Measurements from ENCODE around the gene CPTP. TPM values are rescaled to one million over a fixed set of nuclear protein-coding genes. Genes with fewer than 3 reads are reported as not detected.
A peak's percentile ranks its signal among the peaks of the same experiment; 100 is the strongest.

The CPTP gene
- total and polyA plus RNA-seq, 2 of the 13 experiments (the other 11 are each of a cell fraction or from before 2014, with no cell fraction given): 5.5 to 9.3 TPM

DNA sequence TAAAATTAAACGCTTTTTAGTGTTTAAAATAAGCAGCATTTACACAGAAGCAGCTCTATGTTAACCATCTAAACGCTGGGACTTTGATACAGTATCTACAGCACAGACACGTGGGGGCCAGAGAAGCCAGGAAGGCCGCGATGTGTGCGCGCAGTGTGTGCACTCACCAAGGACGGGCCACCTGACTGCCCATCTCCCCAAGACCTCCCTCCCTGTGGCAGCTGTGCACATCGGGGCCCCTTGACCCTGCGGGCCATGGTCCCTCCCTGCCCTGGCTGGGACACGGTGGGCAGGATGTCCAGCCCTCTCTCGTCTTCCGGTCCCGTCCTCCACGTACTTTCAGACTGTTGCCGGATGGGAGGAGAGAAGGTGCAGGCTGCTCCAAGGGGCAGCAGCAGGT, 10.7 kb downstream of the CPTP start:
- intact Hi-C loops (cut with micrococcal nuclease; ENCODE audit: unreplicated experiment): no loop called here
- in situ Hi-C loops (cut with HindIII; ENCODE audit: extremely low pct_ligation_motif_present, low pct_unique_long_range_greater_than_20kb): no loop called here
- no peak; the same call in 1 of the 2 replicates for TF ChIP-seq NFKBIZ (CRISPR knock-in tag; IDR thresholded peaks at IDR 0.05)
- peak; percentile 2; the same call in 1 of the 2 replicates for TF ChIP-seq RBFOX2 (IDR thresholded peaks at IDR 0.05; ENCODE audit: low read depth, low read length)
- TF ChIP-seq ZNF101 (CRISPR knock-in tag; IDR thresholded peaks at IDR 0.05; ENCODE audit: borderline replicate concordance, low read depth): no peak
- 0 out of 2 replicates have a peak, but pooled peaks have one; percentile 8 for TF ChIP-seq NFKB2 (CRISPR knock-in tag; IDR thresholded peaks at IDR 0.05; ENCODE audit: borderline replicate concordance)
- peak; percentile 11; the same call in 1 of the 2 replicates for TF ChIP-seq MYC (CRISPR knock-in tag; IDR thresholded peaks at IDR 0.05; ENCODE audit: borderline replicate concordance)
- TF ChIP-seq POLR2A (IDR thresholded peaks at IDR 0.05; ENCODE audit: insufficient read depth in 1 of 2, low read depth in 2 of 2, low read length in 2 of 2): no peak
- no peak for TF ChIP-seq U2AF2 (IDR thresholded peaks at IDR 0.05; ENCODE audit: low read depth, low read length)
- no peak for TF ChIP-seq SNAPC2 (CRISPR knock-in tag; IDR thresholded peaks at IDR 0.05)
- 0 out of 2 replicates have a peak, but pooled peaks have one; percentile 2 for TF ChIP-seq TAF1 (CRISPR knock-in tag; IDR thresholded peaks at IDR 0.05)
- TF ChIP-seq, protein P1, sequence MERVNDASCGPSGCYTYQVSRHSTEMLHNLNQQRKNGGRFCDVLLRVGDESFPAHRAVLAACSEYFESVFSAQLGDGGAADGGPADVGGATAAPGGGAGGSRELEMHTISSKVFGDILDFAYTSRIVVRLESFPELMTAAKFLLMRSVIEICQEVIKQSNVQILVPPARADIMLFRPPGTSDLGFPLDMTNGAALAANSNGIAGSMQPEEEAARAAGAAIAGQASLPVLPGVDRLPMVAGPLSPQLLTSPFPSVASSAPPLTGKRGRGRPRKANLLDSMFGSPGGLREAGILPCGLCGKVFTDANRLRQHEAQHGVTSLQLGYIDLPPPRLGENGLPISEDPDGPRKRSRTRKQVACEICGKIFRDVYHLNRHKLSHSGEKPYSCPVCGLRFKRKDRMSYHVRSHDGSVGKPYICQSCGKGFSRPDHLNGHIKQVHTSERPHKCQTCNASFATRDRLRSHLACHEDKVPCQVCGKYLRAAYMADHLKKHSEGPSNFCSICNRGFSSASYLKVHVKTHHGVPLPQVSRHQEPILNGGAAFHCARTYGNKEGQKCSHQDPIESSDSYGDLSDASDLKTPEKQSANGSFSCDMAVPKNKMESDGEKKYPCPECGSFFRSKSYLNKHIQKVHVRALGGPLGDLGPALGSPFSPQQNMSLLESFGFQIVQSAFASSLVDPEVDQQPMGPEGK (CRISPR knock-in tag; IDR thresholded peaks at IDR 0.05): 0 out of 2 replicates have a peak, but pooled peaks have one; percentile 3
- TF ChIP-seq, protein P2, sequence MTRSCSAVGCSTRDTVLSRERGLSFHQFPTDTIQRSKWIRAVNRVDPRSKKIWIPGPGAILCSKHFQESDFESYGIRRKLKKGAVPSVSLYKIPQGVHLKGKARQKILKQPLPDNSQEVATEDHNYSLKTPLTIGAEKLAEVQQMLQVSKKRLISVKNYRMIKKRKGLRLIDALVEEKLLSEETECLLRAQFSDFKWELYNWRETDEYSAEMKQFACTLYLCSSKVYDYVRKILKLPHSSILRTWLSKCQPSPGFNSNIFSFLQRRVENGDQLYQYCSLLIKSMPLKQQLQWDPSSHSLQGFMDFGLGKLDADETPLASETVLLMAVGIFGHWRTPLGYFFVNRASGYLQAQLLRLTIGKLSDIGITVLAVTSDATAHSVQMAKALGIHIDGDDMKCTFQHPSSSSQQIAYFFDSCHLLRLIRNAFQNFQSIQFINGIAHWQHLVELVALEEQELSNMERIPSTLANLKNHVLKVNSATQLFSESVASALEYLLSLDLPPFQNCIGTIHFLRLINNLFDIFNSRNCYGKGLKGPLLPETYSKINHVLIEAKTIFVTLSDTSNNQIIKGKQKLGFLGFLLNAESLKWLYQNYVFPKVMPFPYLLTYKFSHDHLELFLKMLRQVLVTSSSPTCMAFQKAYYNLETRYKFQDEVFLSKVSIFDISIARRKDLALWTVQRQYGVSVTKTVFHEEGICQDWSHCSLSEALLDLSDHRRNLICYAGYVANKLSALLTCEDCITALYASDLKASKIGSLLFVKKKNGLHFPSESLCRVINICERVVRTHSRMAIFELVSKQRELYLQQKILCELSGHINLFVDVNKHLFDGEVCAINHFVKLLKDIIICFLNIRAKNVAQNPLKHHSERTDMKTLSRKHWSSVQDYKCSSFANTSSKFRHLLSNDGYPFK (CRISPR knock-in tag; IDR thresholded peaks at IDR 0.05; ENCODE audit: borderline replicate concordance): no peak
- no peak for TF ChIP-seq ZNF382 (CRISPR knock-in tag; IDR thresholded peaks at IDR 0.05; ENCODE audit: borderline replicate concordance)
- peak; percentile 12; the same call in 1 of the 2 replicates for TF ChIP-seq ZC3H13 (CRISPR knock-in tag; IDR thresholded peaks at IDR 0.05)
- TF ChIP-seq AHR (CRISPR knock-in tag; IDR thresholded peaks at IDR 0.05): 0 out of 2 replicates have a peak, but pooled peaks have one; percentile 6
- no peak for TF ChIP-seq ZNF768 (CRISPR knock-in tag; IDR thresholded peaks at IDR 0.05)
- 0 out of 2 replicates have a peak, but pooled peaks have one; percentile 2 for TF ChIP-seq ZFP36L2 (CRISPR knock-in tag; IDR thresholded peaks at IDR 0.05)
- Histone ChIP-seq H3K36me3 (replicated peaks in 1 of 2; ENCODE audit: control insufficient read depth in 1 of 2, insufficient read depth in 2 of 2, low read length in 2 of 2) (peaks cover 6 to 10% of the 10 kb centered on the region in 2 experiments; a peak in 4 of 5 replicates), H2AFZ (ENCODE audit: low read length) (no peak overlapping the region), H3K79me2 (ENCODE audit: insufficient read depth, low read length) (no peaks in the 10 kb centered on the region), H3K9ac (ENCODE audit: insufficient read depth, low read depth, low read length) (no peak overlapping the region), H3K4me2 (ENCODE audit: low read depth, low read length) (no peak overlapping the region), H4K20me1 (ENCODE audit: insufficient read depth, low read length) (peaks cover 7% of the 10 kb centered on the region; the same call in 1 of the 2 replicates), H3K4me3 (replicated peaks in 1 of 3; ENCODE audit: insufficient read depth in 1 of 3, low read depth in 2 of 3, low read length in 3 of 3) (no peak overlapping the region), H3K27me3 (ENCODE audit: control insufficient read depth in 1 of 2, insufficient read depth in 2 of 2, low read length in 2 of 2) (0 out of 5 replicates have a peak, but pooled peaks cover 0 to 4% of the 10 kb centered on the region in 2 experiments), H3K9me3 (ENCODE audit: low read length) (no peaks in the 10 kb centered on the region), H3K4me1 (ENCODE audit: insufficient read depth, low read length) (peaks cover 18% of the 10 kb centered on the region), H3K27ac (ENCODE audit: extremely low read length, insufficient read depth, low read length) (no peak overlapping the region)
- no peak for ATAC-seq
- no TSS peak for BruUV-seq (replicated peaks)
- ChIA-PET CTCF (ENCODE audit: low intra/inter-chr PET ratio, low total read pairs) (no interaction called here), POLR2A (interaction anchor here (0.9 to 3.9 kb wide), 4 partner anchors 11 to 40 kb away, joined by 3 to 12 read pairs (median 4); partner anchors contain the start of genes AURKAIP1 and DVL1)
- FAIRE-seq: no peak
- WGBS (ENCODE audit: low lambda C conversion rate): 92% methylated on average over 13 of the region's 16 CpGs
- no peak for DNase-seq (ENCODE audit: low spot score)
